CMK (cell line): ENCODE measurements around the gene USF2.
"Not testable (repeated sequence)": the region's sequence is repeated elsewhere in the genome, so short reads cannot be mapped to it uniquely, and the experiment has no call there.

ENCODE experiments used
- DNase-seq: peaks from one replicate; pipeline ENCODE4 v3.0.0-alpha.2; 2010; ENCODE audit warnings: low read depth

Gene USF2

DNA sequence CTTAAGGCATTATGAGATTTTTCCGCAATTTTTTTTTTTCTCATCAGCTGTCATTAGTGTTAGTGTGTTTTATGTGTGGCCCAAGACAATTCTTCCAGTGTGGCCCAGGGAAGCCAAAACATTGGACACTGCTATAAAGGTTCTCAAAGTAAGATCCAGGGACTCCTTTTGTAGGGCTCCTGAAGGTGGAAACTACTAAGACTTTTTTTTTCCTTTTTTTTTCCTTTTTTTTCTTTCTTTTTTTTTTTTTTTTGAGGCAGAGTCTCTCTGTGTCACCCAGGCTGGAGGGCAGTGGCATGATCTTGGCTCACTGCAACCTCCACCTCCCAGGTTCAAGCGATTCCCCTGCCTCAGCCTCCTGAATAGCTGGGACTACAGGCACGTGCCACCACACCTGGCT, 16.7 kb downstream of the USF2 start:
- not testable (repeated sequence) for DNase-seq

DNA sequence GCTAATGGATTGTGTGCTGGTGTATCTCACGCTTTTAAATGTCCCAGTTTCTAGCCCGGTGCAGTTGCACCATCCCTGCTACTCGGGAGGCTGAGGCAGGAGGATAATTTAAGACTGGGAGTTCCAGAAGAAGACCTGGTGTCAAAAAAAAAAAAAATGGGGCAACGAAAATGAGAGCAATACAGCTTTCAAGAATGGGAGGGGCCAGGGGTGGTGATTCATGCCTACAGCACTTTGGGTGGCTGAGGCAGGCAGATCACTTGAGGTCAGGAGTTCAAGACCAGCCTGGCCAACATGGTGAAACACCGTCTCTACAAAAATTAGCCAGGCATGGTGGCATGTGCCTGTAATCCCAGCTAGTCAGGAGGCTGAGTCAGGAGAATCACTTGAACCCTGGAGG, 17.3 kb downstream of the USF2 start:
- DNase-seq = not testable (repeated sequence)

DNA sequence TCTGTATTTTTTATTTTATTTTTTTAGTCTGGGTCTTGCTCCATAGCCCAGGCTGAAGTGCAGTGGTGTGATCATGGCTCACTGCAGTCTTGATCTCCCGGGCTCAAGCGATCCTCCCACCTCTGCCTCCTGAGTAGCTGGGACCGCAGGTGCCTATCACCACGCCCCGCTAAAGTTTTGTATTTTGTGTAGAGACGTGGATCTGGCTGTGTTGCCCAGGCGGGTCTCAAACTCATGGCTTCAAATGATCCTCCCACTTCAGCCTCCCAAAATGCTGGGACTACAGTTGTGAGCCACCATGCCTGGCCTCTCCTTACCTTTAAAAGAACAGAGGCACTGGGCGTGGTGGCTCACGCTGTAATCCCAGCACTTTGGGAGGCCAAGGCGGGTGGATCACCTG, 19.0 kb downstream of the USF2 start:
- no peak for DNase-seq

DNA sequence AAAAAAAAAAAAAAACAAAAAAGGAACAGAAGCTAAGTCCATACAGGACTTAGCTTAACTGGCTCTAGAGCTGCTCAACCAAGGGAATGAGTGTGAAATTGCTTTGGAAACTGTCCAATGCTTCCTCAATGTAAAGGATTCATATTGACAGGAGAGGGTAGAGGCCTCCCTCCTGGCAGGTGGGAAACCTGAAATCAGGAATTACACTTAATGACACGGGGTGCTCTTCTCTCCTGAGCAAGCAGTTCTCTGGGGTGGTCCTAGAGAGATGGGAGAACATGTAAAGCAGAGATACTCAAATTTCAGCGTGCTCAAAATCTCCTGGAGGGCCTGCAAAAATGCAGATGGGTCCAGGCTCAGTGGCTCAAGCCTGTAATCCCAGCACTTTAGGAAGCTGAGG, 19.6 kb downstream of the USF2 start:
- DNase-seq = no peak

DNA sequence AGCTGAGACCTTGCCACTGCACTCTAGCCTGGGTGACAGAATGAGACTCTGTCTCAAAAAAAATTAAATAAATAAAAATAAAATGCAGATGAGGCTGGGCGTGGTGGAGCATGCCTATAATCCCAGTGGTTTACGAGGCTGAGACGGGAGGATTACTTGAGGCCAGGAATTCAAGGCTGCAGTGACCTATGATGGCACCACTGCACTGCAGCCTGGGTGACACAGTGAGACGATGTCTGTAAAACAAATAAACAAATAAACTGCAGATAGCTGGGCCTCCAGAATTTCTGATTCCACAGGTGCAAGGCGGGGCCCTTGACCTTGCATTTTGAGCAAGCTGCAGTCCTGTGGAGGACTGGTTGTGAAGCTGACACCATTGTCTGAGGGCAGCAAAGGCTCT, 20.1 kb downstream of the USF2 start:
- DNase-seq = no peak

DNA sequence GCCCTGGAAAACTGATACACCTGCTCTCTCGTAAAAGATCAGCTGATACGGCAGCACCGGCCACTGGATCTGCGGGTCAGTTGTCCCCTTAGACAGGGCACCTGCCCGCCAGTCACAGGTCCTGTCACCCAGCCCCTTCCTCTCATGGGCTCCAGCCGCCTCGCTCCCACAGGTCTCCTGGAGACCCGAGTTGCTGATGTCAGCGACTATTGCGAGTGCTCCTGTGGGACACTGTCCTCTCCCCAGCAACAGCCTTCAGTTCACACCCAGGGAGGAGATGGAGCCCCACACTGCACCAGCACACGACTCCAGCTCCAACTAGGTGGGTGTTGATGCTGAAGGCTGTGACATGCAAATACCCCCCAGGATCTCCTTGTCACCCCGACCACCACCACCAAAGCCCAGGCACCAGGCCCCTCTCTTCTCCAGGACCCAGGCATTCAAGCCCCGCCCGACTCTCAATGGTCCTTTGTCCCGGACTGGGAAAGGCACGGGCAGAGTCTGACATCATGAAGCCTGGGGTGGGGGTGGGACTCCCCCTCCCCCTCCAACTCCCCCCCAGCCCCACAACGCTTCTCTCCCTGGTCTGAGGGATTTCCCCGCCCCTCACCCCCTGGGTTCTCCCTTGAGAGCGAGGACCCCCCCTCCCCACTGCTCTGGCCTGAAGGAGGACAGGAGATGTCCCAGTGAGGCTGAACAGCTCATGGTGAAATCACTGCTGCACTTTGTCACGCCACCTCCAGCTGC, 21.8 kb downstream of the USF2 start:
- no peak for DNase-seq

DNA sequence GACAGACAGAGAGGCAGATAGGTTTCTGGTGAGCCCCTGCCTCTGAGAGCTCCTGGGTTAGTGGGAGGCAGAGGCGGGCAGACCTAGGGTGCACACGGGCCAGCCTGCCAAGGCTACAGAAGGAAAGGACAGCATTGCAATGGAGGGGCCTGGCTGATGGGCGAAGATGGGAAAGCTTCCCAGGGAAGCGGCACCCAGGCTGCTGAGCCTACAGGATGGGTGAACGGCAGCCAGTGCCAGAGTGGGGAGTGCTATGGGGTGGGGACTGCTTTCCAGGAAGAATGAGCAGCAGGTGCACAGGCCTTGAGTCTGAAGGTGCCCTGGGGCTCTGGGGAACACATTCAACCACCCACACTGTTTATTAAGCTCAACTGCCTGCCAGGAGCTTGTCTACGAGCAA, 22.5 kb downstream of the USF2 start:
- DNase-seq = no peak

DNA sequence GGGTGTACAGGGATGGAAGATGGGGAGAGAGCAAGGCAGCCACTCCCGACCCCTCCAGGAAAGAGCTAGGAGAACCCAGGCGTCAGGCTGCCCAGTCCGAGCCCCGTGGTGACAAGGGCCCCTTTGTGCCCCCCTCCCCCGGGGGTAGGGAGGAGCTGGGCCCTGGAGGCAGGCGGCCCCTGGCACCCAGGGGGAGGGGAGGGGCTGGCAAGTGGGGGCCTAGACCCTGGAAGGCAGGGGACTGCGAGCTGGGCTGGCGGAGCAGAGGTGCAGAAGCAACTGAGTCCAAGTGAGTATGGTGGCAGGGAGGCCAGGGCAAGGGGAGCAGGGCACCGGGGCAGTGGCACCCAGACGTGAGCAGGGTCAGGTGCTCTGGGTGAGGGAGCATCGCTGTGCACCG, 23.2 kb downstream of the USF2 start, which contains the start of gene MAG:
TSS of gene MAG (plus strand) at position 246 of the 400 bp plus-strand sequence. CDS start 3,248 bp downstream, outside the sequence.
- DNase-seq = no peak

DNA sequence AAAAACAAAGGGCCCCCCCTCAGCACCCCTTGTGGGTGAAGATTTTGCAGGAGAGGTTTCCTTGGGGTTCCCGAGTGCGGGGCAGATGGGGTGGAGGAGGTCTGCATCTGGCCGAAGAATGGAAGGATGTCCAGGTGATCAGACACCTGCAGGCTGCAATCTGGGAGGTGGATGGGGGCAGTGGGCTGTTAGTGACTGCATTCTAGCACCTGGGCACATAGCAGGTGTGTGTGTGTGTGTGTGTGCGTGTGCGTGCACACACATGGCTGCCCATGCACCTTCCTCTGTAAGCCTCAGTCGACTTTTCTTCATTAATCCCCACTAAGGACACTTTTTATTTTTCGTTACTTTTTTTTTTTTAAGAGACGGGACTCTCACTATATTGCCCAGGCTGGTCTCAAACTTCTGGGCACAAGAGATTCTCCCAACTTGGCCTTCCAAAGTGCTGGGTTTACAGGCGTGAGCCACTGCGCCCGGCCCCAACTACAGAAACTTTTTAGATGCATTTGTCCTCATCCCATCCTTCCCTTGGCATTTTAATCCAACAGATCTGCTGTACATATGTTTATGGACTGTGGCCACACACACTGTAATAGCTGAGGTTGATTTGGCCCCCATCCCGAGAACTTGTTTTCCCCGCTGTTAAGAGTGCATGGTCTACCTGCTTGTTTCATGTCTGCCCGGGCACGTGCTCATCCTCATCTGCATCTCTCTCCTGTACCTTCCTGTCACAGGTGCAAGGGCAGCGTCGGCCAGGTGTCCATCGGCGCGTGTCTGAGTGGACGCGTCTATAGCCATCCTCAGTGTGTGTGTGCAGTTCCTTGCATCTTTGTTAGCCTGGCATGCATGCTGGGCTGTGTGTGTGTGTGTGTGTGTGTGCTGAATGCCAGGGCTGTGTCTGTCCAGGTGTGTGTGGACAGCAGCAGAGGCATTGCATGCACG, 23.9 kb downstream of the USF2 start:
- DNase-seq = no peak

DNA sequence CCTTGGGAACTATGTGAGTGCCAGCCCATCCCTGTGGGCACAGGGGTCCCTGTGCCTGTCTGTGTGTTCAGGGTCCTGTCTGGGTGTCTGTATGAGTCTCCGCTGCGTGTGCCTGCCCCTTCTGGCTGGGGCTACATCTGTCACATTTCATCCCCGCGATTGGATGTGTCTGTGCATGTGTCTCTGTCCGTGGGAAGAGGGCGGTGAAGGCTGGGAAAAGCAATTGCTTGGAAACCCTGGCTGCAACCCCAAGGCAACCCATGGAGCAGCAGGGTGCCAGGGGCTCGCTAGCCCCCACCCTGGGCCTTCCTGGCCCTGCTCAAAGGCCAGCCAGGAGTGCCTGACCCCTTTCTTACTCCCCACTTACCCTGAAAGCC, 24.6 kb downstream of the USF2 start:
- no peak for DNase-seq

DNA sequence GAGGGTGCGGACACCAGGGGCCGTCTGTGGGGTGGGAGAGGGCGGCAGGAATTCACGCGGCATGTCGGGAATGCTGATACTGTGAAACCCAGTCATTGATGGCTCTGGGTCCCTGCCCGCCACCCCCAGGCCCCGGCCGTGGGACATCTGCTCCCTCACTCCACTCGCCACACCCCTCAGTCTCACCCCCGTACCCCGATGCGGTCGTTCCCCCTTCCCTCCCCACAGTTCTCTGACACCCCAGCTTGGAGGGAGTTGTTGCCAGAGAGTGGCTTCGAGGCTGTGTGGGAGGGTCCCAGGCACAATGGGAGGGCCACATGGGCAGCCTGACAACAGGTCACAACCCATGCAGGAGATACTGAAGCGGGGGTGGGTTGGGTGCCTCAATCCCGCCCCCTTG, 25.0 kb downstream of the USF2 start:
- DNase-seq = no peak

DNA sequence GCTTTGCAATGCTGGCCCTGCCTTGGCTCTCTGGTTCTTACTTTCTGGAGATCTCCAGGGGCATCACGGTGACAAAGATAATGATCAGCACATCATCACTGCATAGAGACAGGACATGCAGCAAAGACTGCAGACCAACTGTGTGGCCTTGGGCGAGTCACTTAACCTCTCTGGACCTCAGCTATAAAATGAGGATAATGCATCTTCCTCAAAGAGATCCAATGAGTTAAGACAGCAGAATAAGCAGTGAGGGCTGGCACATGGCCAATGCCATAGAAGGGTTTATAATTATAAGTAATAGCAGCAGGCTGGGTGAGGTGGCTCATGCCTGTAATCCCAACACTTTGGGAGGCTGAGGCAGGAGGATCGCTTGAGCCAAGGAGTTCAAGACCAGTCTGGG, 25.6 kb downstream of the USF2 start:
- no peak for DNase-seq

DNA sequence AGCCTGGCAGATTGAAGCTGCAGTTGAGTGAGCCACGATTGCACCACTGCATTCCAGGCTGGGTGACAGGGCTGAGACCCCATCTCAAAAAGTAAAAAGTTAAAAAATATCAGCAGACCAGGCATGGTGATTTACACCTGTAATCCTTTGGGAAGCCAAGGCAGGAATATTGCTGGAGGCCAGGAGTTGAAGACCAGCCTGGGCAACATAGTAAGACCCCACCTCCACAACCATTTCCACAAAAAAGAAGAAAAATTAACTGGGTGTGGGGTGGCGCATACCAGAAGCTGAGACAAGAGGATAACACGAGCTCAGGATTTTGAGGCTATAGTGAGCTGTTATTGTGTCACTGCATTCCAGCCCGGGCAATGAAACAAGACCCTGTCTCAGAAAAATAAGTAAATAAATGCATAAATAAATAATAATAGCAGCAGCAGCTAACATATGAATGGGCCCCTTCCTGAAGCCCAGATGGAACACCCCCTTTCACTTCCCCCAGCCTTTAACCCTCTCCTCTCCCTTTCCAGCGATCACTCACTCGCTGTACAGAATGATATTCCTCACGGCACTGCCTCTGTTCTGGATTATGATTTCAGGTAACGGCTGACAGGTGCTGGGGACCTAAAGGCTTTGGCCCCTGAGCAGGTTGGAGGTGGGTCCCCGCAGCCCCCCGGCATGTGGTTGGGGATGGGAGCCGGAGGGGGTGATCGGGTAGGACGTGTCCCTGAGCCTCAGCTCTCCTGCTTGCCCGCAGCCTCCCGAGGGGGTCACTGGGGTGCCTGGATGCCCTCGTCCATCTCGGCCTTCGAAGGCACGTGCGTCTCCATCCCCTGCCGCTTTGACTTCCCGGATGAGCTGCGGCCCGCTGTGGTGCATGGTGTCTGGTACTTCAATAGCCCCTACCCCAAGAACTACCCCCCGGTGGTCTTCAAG, 26.4 kb downstream of the USF2 start:
- DNase-seq = no peak

DNA sequence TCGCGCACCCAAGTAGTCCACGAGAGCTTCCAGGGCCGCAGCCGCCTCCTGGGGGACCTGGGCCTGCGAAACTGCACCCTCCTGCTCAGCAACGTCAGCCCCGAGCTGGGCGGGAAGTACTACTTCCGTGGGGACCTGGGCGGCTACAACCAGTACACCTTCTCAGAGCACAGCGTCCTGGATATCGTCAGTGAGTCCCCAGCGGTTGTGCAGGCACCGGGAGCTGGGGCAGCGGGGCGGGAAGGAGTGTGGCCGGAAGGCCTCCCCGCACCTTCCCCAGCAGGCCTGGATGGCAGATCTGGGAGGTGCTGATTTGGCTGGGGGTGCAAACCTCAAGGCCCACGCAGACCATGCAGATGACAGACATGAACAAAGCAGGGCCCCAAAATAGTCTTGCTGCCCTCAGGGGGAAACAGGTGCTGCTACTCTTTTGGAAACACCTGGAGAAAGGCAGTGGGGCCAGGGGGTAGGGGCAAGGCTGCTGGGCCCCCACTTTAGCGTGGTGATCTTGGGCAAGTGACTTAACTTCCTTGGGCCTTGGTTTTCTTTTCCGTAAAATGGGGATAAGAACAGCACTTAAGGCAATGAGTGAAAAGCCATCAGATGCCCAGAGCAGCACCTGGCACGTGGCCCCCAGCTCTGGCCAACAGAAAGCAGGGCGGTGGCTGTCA, 27.2 kb downstream of the USF2 start:
- DNase-seq = peak; percentile 37

DNA sequence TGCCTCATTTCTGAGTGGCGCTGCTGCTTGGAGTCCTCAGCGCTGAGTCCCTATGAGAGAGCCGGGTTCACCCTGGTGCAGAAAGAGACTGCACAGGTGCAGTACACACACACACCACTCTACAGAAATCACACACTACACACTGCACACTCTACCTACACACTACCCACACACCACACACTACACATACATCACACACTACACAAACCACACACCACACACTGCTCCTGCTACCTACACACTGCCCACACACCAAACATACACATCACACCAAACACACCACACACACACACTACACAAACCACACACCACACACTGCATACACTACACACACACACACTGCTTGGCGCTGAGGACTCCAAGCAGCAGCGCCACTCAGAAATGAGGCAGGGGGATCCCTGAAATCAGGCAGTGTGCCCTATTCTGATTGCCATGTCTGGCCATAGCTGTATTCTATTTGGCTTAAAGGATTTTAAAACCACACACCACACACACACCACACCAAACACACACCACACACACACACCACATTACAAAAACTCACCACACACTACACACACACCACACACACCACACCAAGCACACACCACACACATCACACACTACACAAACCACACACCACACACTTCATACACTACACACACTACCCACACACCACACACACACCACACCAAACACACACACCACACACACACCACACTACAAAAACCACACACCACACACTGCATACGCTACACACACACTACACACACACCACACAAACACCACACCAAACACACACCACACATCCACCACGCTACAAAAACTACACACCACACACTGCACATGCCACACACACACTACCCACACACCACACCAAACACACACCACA, 28.1 kb downstream of the USF2 start:
- DNase-seq = no peak

DNA sequence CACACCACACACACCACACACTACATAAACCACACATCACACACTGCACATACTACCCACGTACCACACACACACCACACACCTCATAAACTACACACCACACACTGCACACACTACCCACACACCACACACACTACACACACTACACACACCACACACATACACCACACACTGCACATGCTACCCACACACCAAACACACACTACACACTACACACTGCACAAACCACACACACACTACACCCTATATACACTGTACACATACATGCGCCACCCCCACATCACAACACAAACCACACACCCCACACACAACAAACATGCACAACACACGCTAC, 28.7 kb downstream of the USF2 start:
- no peak for DNase-seq

DNA sequence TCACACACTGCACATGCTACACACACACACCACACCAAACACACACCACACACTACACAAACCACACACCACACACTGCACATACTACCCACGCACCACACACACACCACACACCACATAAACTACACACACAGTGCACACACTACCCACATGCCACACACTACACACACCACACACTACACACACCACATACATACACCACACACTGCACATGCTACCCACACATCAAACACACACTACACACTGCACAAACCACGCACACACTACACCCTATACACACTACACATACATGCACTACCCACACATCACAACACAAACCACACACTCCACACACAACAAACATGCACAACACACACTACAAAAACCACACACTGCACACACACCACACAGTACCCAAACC, 29.2 kb downstream of the USF2 start:
- DNase-seq = no peak

DNA sequence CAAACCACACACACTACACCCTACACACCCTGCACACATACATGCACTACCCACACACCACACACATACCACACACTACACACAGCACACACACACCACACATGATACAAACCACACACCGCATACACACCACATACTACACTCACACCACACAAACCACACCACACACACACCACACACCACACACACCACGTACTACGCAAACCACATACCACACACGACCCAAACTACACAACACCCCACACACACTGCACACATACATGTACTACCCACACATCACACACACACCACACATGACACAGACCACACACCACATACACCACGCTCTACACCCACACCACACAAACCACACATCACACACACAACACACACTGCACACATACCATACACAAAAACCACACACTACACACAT, 29.8 kb downstream of the USF2 start:
- DNase-seq = no peak

DNA sequence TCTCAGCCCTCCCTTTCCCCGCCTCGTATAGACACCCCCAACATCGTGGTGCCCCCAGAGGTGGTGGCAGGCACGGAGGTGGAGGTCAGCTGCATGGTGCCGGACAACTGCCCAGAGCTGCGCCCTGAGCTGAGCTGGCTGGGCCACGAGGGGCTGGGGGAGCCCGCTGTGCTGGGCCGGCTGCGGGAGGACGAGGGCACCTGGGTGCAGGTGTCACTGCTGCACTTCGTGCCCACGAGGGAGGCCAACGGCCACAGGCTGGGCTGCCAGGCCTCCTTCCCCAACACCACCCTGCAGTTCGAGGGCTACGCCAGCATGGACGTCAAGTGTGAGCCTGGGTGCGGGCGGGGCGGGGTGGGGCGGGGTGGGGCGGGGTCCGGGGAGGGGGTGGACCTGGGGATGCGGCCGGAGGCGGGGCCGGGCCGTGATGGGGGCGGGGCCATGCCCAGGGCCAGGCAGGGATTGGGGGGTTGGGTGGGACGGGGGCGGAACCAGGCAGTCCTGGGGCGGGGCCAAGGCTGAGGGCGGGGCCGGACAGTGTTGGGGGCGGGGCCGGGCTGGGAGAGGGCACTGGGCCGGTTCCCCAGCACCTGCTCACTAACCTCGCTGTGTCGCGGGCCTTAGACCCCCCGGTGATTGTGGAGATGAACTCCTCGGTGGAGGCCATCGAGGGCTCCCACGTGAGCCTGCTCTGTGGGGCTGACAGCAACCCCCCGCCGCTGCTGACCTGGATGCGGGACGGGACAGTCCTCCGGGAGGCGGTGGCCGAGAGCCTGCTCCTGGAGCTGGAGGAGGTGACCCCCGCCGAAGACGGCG, 31.0 kb downstream of the USF2 start:
- no peak for DNase-seq

DNA sequence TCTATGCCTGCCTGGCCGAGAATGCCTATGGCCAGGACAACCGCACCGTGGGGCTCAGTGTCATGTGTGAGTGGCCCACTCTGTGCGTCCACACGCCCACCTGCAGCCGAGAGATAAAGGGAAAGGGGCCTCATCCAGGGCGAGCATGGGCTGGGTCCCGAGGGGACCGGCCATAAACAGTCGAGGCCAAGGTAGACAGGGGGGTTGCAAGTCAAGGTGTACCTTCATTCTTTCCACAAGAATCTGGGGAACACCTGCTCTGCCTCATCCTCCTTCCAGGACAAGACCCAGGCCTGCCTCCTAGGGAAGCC, 31.5 kb downstream of the USF2 start:
- DNase-seq = no peak
